Retinal pigment epithelial cell (primary cell): ENCODE measurements around the gene GMPR.
A peak's percentile ranks its signal among the peaks of the same experiment; 100 is the strongest.

Experiments
- DNase-seq: peaks from one replicate; pipeline ENCODE4 v3.0.0-alpha.2; 2010; ENCODE audit warnings: low read depth
- H3K4me3 ChIP-seq: 2 replicates; pipeline ENCODE4 v1.5.1; 2011; ENCODE audit warnings: mild to moderate bottlenecking, low read length, control low read depth, moderate library complexity
- CTCF ChIP-seq: conservative IDR thresholded peaks from 2 replicates; pipeline ENCODE4 v1.5.1; 2011; ENCODE audit warnings: low read depth, low read length, control low read depth, inconsistent platforms

Gene GMPR

GRCh38 chr6:16236009-16236501 is 2.3 kb upstream of the GMPR start:
- no peak overlapping the region for H3K4me3 ChIP-seq
- TF ChIP-seq CTCF: no peak
- DNase-seq: no peak

- TF ChIP-seq CTCF: no peak
- no peak overlapping the region for H3K4me3 ChIP-seq
- DNase-seq: no peak
Measured at GRCh38 chr6:16236631-16237199, 1.7 kb upstream of the GMPR start.

- DNase-seq: no peak
- no peak overlapping the region for H3K4me3 ChIP-seq
- TF ChIP-seq CTCF: no peak
Measured at GRCh38 chr6:16237242-16237641, 1.1 kb upstream of the GMPR start.

- H3K4me3 ChIP-seq: peak overlapping the region; percentile 68
- DNase-seq: no peak
- peak; percentile 63 for TF ChIP-seq CTCF
Measured at GRCh38 chr6:16238963-16239797, 793 bp downstream of the GMPR start.

- no peak overlapping the region for H3K4me3 ChIP-seq
- peak; percentile 66 for DNase-seq
- TF ChIP-seq CTCF: no peak
Measured at GRCh38 chr6:16239798-16240123, 1.4 kb downstream of the GMPR start.

- no peak overlapping the region for H3K4me3 ChIP-seq
- DNase-seq: peak; percentile 89
- TF ChIP-seq CTCF: no peak
Measured at GRCh38 chr6:16240589-16241320, 2.4 kb downstream of the GMPR start.

- H3K4me3 ChIP-seq: no peak overlapping the region
- DNase-seq: no peak
- TF ChIP-seq CTCF: no peak
Measured at GRCh38 chr6:16241321-16241689, 2.9 kb downstream of the GMPR start.
